Sigmoid colon (tissue), 4 donors: ENCODE results near the gene MTA3.

Source experiments
- CTCF ChIP-seq, 4 experiments: fragments of 450-650 bp in 3 of 4; fragments of 200-600 bp in 1 of 4; IDR thresholded peaks; one replicate each; pipeline ENCODE4 v1.5.1; 2016 to 2019; ENCODE audit warnings: antibody characterized with exemption in 4 of 4, mild to moderate bottlenecking in 3 of 4, moderate library complexity in 2 of 4
- EP300 ChIP-seq, 4 donors: sonication (generic); formaldehyde crosslinking; IDR thresholded peaks; one replicate each; pipeline ENCODE4 v1.6.1; 2017; ENCODE audit warnings: antibody characterized with exemption in 4 of 4
- POLR2A ChIP-seq, 2 donors: fragments of 450-650 bp; IDR thresholded peaks; one replicate each; pipeline ENCODE4 v1.6.1; 2016; ENCODE audit warnings: antibody characterized with exemption in 2 of 2, mild to moderate bottlenecking in 2 of 2, moderate library complexity in 2 of 2
- POLR2AphosphoS5 ChIP-seq, 4 donors: sonication (generic); formaldehyde crosslinking; IDR thresholded peaks; one replicate each; pipeline ENCODE4 v1.6.1; 2017; ENCODE audit warnings: antibody characterized with exemption in 4 of 4

GRCh38 chr2:42567364-42567763 is 1.1 kb upstream of the MTA3 start:
- no peak for TF ChIP-seq POLR2A (IDR thresholded peaks at IDR 0.05)
- TF ChIP-seq POLR2AphosphoS5 (IDR thresholded peaks at IDR 0.05): no peak
- no peak for TF ChIP-seq CTCF (IDR thresholded peaks at IDR 0.05)
- no peak for TF ChIP-seq EP300 (IDR thresholded peaks at IDR 0.05)
